ENCODE data around the gene KRT10. TPM values are rescaled to one million over a fixed set of nuclear protein-coding genes. Genes with fewer than 3 reads are reported as not detected.

The KRT10 gene
- polyA plus RNA-seq, 3 donors = 9.7 to 79.1 (median 58.7) TPM

- H3K36me3 Mint-ChIP-seq = no peaks in the 10 kb centered on the region
- no peak for DNase-seq
- Histone ChIP-seq H3K4me2 (replicated peaks; ENCODE audit: extremely low read depth, low read length, poor library complexity, severe bottlenecking) (no peak overlapping the region), H3K27ac (ENCODE audit: low read depth in 1 of 2, low read length in 2 of 2) (no peak overlapping the region), H3K9me3 (replicated peaks in 1 of 2; ENCODE audit: control insufficient read depth in 1 of 2, insufficient read depth in 1 of 2, low read length in 2 of 2) (no peaks in the 10 kb centered on the region), H3K4me3 (replicated peaks in 1 of 3; ENCODE audit: low read depth in 2 of 3, low read length in 3 of 3) (no peak overlapping the region), H3K9ac (ENCODE audit: insufficient read depth, low read length, poor library complexity, severe bottlenecking) (no peak overlapping the region), H3K27me3 (ENCODE audit: control insufficient read depth in 2 of 2, insufficient read depth in 2 of 2, low read length in 2 of 2) (peaks cover 0 to 4% of the 10 kb centered on the region in 2 donors), H4K20me1 (ENCODE audit: insufficient read depth, low read length) (no peaks in the 10 kb centered on the region), H3K79me2 (ENCODE audit: insufficient read depth, low read length) (no peaks in the 10 kb centered on the region), H3K36me3 (replicated peaks in 1 of 2; ENCODE audit: control insufficient read depth in 1 of 2, insufficient read depth in 2 of 2, low read length in 2 of 2) (no peaks in the 10 kb centered on the region), H2AFZ (ENCODE audit: insufficient read depth, low read depth, low read length, poor library complexity, severe bottlenecking) (no peak overlapping the region), H3K4me1 (ENCODE audit: control insufficient read depth in 1 of 2, insufficient read depth in 2 of 2, low read length in 2 of 2) (no peaks in the 10 kb centered on the region)
- no peak overlapping the region for H3K4me3 Mint-ChIP-seq
- H3K27ac Mint-ChIP-seq = no peak overlapping the region
- no peaks in the 10 kb centered on the region for H3K4me1 Mint-ChIP-seq
- H3K9me3 Mint-ChIP-seq = peaks cover 0 to 3% (median 0%) of the 10 kb centered on the region in 7 donors
- TF ChIP-seq CTCF (IDR thresholded peaks at IDR 0.05) = no peak
- WGBS (ENCODE audit: insufficient coverage) = 86% methylated on average over 8 of the region's 14 CpGs
- peaks cover 5 to 20% (median 11%) of the 10 kb centered on the region in 3 donors for H3K27me3 Mint-ChIP-seq (ENCODE audit: low read depth in 3 of 3)
- intact Hi-C loops (cut with micrococcal nuclease) = no loop called here
These were observed 42.4 kb upstream of the KRT10 start for GRCh38 chr17:40864661-40865390.

- Mint-ChIP-seq H3K27me3 (ENCODE audit: low read depth in 3 of 3) (peaks cover 5 to 18% (median 13%) of the 10 kb centered on the region in 3 donors), H3K4me3 (no peak overlapping the region), H3K27ac (no peak overlapping the region), H3K4me1 (no peaks in the 10 kb centered on the region), H3K36me3 (no peaks in the 10 kb centered on the region), H3K9me3 (peaks cover 0 to 3% (median 0%) of the 10 kb centered on the region in 7 donors)
- intact Hi-C loops (cut with micrococcal nuclease) = no loop called here
- DNase-seq = no peak
- Histone ChIP-seq H3K4me2 (replicated peaks; ENCODE audit: extremely low read depth, low read length, poor library complexity, severe bottlenecking) (no peak overlapping the region), H3K4me1 (ENCODE audit: control insufficient read depth in 1 of 2, insufficient read depth in 2 of 2, low read length in 2 of 2) (no peaks in the 10 kb centered on the region), H3K27me3 (ENCODE audit: control insufficient read depth in 2 of 2, insufficient read depth in 2 of 2, low read length in 2 of 2) (peaks cover 0 to 4% of the 10 kb centered on the region in 2 donors), H3K9ac (ENCODE audit: insufficient read depth, low read length, poor library complexity, severe bottlenecking) (no peak overlapping the region), H3K9me3 (replicated peaks in 1 of 2; ENCODE audit: control insufficient read depth in 1 of 2, insufficient read depth in 1 of 2, low read length in 2 of 2) (no peaks in the 10 kb centered on the region), H3K4me3 (replicated peaks in 1 of 3; ENCODE audit: low read depth in 2 of 3, low read length in 3 of 3) (no peak overlapping the region), H3K36me3 (replicated peaks in 1 of 2; ENCODE audit: control insufficient read depth in 1 of 2, insufficient read depth in 2 of 2, low read length in 2 of 2) (no peaks in the 10 kb centered on the region), H4K20me1 (ENCODE audit: insufficient read depth, low read length) (no peaks in the 10 kb centered on the region), H3K27ac (ENCODE audit: low read depth in 1 of 2, low read length in 2 of 2) (no peak overlapping the region), H3K79me2 (ENCODE audit: insufficient read depth, low read length) (no peaks in the 10 kb centered on the region), H2AFZ (ENCODE audit: insufficient read depth, low read depth, low read length, poor library complexity, severe bottlenecking) (peak overlapping the region; percentile 5)
- no peak for TF ChIP-seq CTCF (IDR thresholded peaks at IDR 0.05)
- WGBS (ENCODE audit: insufficient coverage) = 68% methylated on average over 37 of the region's 39 CpGs
These were observed 40.7 kb upstream of the KRT10 start for GRCh38 chr17:40862985-40863733.
